Right forelimb (tissue), 1 donor: ENCODE results near the gene TMC3.

ENCODE experiments used
- DNase-seq: peaks from one replicate; pipeline ENCODE4 v3.0.0-alpha.2; 2018

The TMC3 gene

GRCh38 chr15:81317642-81318017 is 56.4 kb downstream of the TMC3 start:
- no peak for DNase-seq

- DNase-seq: no peak
Measured at GRCh38 chr15:81316267-81316666, 57.7 kb downstream of the TMC3 start.

- DNase-seq: peak; percentile 29
Measured at GRCh38 chr15:81315452-81316175, 58.4 kb downstream of the TMC3 start.

GRCh38 chr15:81314378-81314777 is 59.6 kb downstream of the TMC3 start:
- DNase-seq: no peak

- DNase-seq: no peak
Measured at GRCh38 chr15:81313686-81314085, 60.3 kb downstream of the TMC3 start.

GRCh38 chr15:81312790-81313543 is 61.0 kb downstream of the TMC3 start:
- DNase-seq: no peak

- DNase-seq: no peak
Measured at GRCh38 chr15:81311752-81312464, 62.1 kb downstream of the TMC3 start.

GRCh38 chr15:81310480-81310879 is 63.5 kb downstream of the TMC3 start:
- DNase-seq: no peak

- DNase-seq: no peak
Measured at GRCh38 chr15:81309647-81310450, 64.2 kb downstream of the TMC3 start.

- no peak for DNase-seq
Measured at GRCh38 chr15:81308260-81308659, 65.8 kb downstream of the TMC3 start.

- no peak for DNase-seq
Measured at GRCh38 chr15:81304226-81304625, 69.8 kb downstream of the TMC3 start.

- no peak for DNase-seq
Measured at GRCh38 chr15:81303244-81304225, 70.5 kb downstream of the TMC3 start.

GRCh38 chr15:81302701-81303109 is 71.3 kb downstream of the TMC3 start:
- no peak for DNase-seq

- DNase-seq: no peak
Measured at GRCh38 chr15:81301815-81302399, 72.1 kb downstream of the TMC3 start.

- DNase-seq: no peak
Measured at GRCh38 chr15:81301385-81301784, 72.6 kb downstream of the TMC3 start.

- no peak for DNase-seq
Measured at GRCh38 chr15:81299630-81300273, 74.3 kb downstream of the TMC3 start.

GRCh38 chr15:81299156-81299555 is 74.9 kb downstream of the TMC3 start:
- no peak for DNase-seq

- no peak for DNase-seq
Measured at GRCh38 chr15:81298611-81299010, 75.4 kb downstream of the TMC3 start.

GRCh38 chr15:81297603-81298575 is 76.1 kb downstream of the TMC3 start:
- no peak for DNase-seq
